Lung (tissue), 12 donors: ENCODE measurements around the gene RIPK3. TPM values are rescaled to one million over a fixed set of nuclear protein-coding genes. Genes with fewer than 3 reads are reported as not detected.

Source experiments
- ATAC-seq: fragments of 200-7000 bp; cut with Tn5 transposase; one replicate; pipeline ENCODE4 v1.9.1; 2020; ENCODE audit warnings: moderate number of reproducible peaks; ENCODE audit not compliant: insufficient read depth, low FRiP score
- DNase-seq, 3 donors: peaks; one replicate each; pipeline ENCODE4 v3.0.0-alpha.2; 2013 to 2017
- H3K27ac ChIP-seq, 2 donors: one replicate each; pipeline ENCODE4 v1.5.1; 2013; ENCODE audit warnings: mild to moderate bottlenecking in 2 of 2, moderate library complexity in 2 of 2, control low read depth in 1 of 2, inconsistent platforms in 1 of 2, low read depth in 1 of 2, low read length in 1 of 2
- H3K27me3 ChIP-seq, 3 donors: one replicate each; pipeline ENCODE4 v1.5.1; 2013; ENCODE audit warnings: low read length in 2 of 3; ENCODE audit not compliant: control insufficient read depth in 3 of 3, insufficient read depth in 3 of 3
- H3K36me3 ChIP-seq, 4 donors: one replicate each; pipeline ENCODE4 v1.5.1; 2013; ENCODE audit warnings: low read length in 4 of 4, mild to moderate bottlenecking in 1 of 4, moderate library complexity in 1 of 4; ENCODE audit not compliant: control insufficient read depth in 4 of 4, insufficient read depth in 4 of 4
- H3K4me1 ChIP-seq, 5 donors: one replicate each; pipeline ENCODE4 v1.5.1; 2013; ENCODE audit warnings: low read length in 5 of 5, mild to moderate bottlenecking in 2 of 5, moderate library complexity in 1 of 5; ENCODE audit not compliant: control insufficient read depth in 5 of 5, insufficient read depth in 5 of 5
- H3K4me3 ChIP-seq: one replicate; pipeline ENCODE4 v1.5.1; 2013; ENCODE audit warnings: mild to moderate bottlenecking, control low read depth, moderate library complexity
- H3K9ac ChIP-seq, 2 donors: one replicate each; pipeline ENCODE4 v1.5.1; 2013; ENCODE audit warnings: low read length in 2 of 2, control low read depth in 1 of 2; ENCODE audit not compliant: insufficient read depth in 1 of 2
- H3K9me3 ChIP-seq, 4 donors: one replicate each; pipeline ENCODE4 v1.5.1; 2013; ENCODE audit warnings: low read length in 3 of 4, mild to moderate bottlenecking in 1 of 4, moderate library complexity in 1 of 4; ENCODE audit not compliant: control insufficient read depth in 4 of 4, insufficient read depth in 3 of 4
- WGBS, 2 donors: extraction: QIAGEN DNeasy Blood & Tissue Kit; methylation state at CpG; one replicate each; pipeline ENCODE4 v1.1.7; 2013; 5-methylcytosine and 5-hydroxymethylcytosine counted together
- polyA plus RNA-seq, 2 donors: library from polyadenylated mRNA; stranded (reverse); fragments of 200-250 nt; gene quantifications; one replicate each; pipeline ENCODE4 v1.2.1, GENCODE V29; 2013
- total RNA-seq, 2 donors: library from RNA; depleted of rRNA in 1 of 2; stranded (reverse); fragments of >200 nt in 1 of 2; gene quantifications; one replicate each; pipeline ENCODE4 v1.2.1, GENCODE V29; 2014 to 2021
- TF ChIP-seq, protein P1 (sequence below): IDR thresholded peaks from 2 replicates; pipeline ENCODE4 v1.5.1; 2012; ENCODE audit warnings: mild to moderate bottlenecking; ENCODE audit errors: control extremely low read depth, extremely low read depth
- donor health status: control.
- donor health status: control.
- donor health status: Bipolar disorder and iron deficiency.
- donor health status: healthy.
- donor health status: DM: yes; HTN: yes; CAD: no.

Gene RIPK3
- total and polyA plus RNA-seq, 4 donors = 6.4 to 26.0 (median 18.2) TPM

- TF ChIP-seq, protein P1, sequence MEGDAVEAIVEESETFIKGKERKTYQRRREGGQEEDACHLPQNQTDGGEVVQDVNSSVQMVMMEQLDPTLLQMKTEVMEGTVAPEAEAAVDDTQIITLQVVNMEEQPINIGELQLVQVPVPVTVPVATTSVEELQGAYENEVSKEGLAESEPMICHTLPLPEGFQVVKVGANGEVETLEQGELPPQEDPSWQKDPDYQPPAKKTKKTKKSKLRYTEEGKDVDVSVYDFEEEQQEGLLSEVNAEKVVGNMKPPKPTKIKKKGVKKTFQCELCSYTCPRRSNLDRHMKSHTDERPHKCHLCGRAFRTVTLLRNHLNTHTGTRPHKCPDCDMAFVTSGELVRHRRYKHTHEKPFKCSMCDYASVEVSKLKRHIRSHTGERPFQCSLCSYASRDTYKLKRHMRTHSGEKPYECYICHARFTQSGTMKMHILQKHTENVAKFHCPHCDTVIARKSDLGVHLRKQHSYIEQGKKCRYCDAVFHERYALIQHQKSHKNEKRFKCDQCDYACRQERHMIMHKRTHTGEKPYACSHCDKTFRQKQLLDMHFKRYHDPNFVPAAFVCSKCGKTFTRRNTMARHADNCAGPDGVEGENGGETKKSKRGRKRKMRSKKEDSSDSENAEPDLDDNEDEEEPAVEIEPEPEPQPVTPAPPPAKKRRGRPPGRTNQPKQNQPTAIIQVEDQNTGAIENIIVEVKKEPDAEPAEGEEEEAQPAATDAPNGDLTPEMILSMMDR = no peak
- DNase-seq (no peak), ATAC-seq (no peak)
- Histone ChIP-seq H3K4me1 (peaks cover 0 to 7% (median 0%) of the 10 kb centered on the region in 5 donors), H3K9ac (no peak overlapping the region), H3K27ac (no peak overlapping the region), H3K4me3 (no peak overlapping the region), H3K36me3 (peaks cover 0 to 1% (median 0%) of the 10 kb centered on the region in 4 donors), H3K27me3 (peaks cover 0 to 12% (median 5%) of the 10 kb centered on the region in 3 donors), H3K9me3 (no peaks in the 10 kb centered on the region)
- 66 to 74% methylated on average over 3 of the region's 3 CpGs for WGBS, 2 donors
Observed at GRCh38 chr14:24323341-24323740, 16.4 kb downstream of the RIPK3 start.

GRCh38 chr14:24322672-24323071, 17.1 kb downstream of the RIPK3 start:
- Histone ChIP-seq H3K27me3 (peaks cover 0 to 19% (median 11%) of the 10 kb centered on the region in 3 donors), H3K36me3 (peaks cover 0 to 1% (median 0%) of the 10 kb centered on the region in 4 donors), H3K9ac (no peak overlapping the region), H3K9me3 (no peaks in the 10 kb centered on the region), H3K27ac (no peak overlapping the region), H3K4me1 (peaks cover 0 to 7% (median 0%) of the 10 kb centered on the region in 5 donors), H3K4me3 (no peak overlapping the region)
- DNase-seq (no peak), ATAC-seq (no peak)
- 82 to 90% methylated on average over 10 of the region's 10 CpGs for whole genome bisulfite sequencing, 2 donors
- TF ChIP-seq, protein P1 = no peak

GRCh38 chr14:24321212-24321975, 18.4 kb downstream of the RIPK3 start:
- Histone ChIP-seq H3K27me3 (peaks cover 0 to 31% (median 23%) of the 10 kb centered on the region in 3 donors), H3K4me1 (peaks cover 0 to 9% (median 5%) of the 10 kb centered on the region in 5 donors), H3K36me3 (peaks cover 0 to 1% (median 0%) of the 10 kb centered on the region in 4 donors), H3K27ac (no peak overlapping the region), H3K9me3 (no peaks in the 10 kb centered on the region), H3K4me3 (no peak overlapping the region), H3K9ac (no peak overlapping the region)
- 91 to 94% methylated on average over 14 of the region's 14 CpGs for WGBS, 2 donors
- TF ChIP-seq, protein P1 = no peak
- ATAC-seq = no peak
- no peak for DNase-seq
